Measurements from ENCODE around the gene GRID1.

The GRID1 gene

DNA sequence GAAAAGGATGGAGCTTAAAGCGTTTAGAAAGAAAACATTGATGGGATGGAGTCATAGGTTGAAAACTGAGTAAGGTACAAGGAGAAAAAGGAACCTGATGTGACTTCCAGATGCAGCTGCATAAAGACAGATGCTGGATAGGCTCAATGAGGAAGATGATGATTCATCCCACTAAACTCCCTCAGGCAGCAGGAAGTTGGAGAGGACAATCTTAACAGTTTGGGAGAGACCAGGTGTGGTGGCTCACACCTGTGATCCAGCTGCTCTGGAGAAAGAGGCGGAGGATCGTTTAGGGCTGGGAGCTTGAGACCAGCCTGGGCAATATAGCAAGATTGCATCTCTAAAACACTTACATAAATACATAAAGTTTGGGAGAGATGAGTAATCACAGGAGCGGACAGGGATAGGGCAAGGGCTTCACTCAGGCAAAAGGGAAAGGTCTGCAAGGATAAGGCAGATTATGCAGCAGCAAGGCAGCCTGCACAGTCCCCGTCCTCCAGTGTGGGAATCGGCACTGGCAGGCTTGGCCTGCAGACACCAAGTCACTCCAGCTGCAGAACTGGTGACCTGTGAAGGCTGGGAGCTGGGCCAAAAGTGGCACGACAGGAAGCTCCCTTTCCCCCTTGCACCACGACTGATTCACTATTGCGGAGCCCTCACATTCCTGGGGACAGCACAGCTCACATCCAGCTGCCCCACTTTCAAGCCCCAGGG, 438.5 kb downstream of the GRID1 start:
- no peak for DNase-seq (ENCODE audit: low spot score in 2 of 2)
- H3K4me3 ChIP-seq: no peak overlapping the region
- in situ Hi-C loops (cut with MboI; ENCODE audit: low sequenced_read_pairs): no loop called here
- no peaks in the 10 kb centered on the region for H3K4me1 ChIP-seq
- no peaks in the 10 kb centered on the region for H3K9me3 ChIP-seq
- no peaks in the 10 kb centered on the region for H3K27me3 ChIP-seq (ENCODE audit: low read depth)
- no peaks in the 10 kb centered on the region for H3K36me3 ChIP-seq (replicated peaks)

DNA sequence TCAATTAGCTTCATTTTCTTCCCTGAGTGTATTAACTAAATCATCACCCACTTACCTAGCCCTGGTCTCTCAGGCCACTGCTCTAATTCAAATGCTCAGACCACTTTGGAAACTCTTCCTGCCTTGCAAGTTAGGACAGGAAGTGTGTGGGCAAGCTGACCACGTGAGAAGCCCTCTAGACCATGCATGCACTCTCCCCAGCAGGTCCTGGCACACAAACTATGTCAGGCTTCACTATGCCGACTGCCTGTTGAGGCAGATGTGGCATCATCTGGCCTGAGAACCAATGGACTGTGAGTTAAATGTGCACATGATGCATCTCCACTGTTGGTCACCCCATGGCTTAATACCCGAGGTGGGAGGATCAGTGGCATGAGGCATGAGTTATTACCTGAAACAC, 439.6 kb downstream of the GRID1 start:
- no peaks in the 10 kb centered on the region for H3K36me3 ChIP-seq (replicated peaks)
- DNase-seq (ENCODE audit: low spot score in 2 of 2): no peak
- H3K4me3 ChIP-seq: no peak overlapping the region
- H3K4me1 ChIP-seq: no peaks in the 10 kb centered on the region
- in situ Hi-C loops (cut with MboI; ENCODE audit: low sequenced_read_pairs): no loop called here
- H3K27me3 ChIP-seq (ENCODE audit: low read depth): no peaks in the 10 kb centered on the region
- H3K9me3 ChIP-seq: no peaks in the 10 kb centered on the region

DNA sequence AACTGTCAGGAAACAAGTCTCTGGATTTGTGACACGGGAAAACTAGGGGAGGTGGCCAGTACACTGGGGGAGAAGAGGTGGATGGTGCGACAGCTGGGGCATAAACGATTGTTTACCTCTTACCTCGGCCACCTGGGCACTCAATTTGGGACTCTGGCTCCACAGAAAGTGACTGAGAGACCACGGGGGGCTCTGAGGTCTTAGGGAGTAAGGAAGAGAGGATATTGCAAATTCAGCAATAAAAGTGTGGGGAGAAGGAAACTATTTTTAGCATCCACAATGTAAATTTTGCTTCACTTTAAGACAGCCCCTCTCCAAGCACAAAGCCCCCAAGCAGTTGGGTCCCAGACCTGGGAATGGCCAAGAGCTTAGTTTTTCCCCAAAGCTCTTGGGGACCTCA, 440.5 kb downstream of the GRID1 start:
- Histone ChIP-seq H3K4me3 (no peak overlapping the region), H3K36me3 (replicated peaks) (no peaks in the 10 kb centered on the region), H3K4me1 (no peaks in the 10 kb centered on the region), H3K27me3 (ENCODE audit: low read depth) (no peaks in the 10 kb centered on the region), H3K9me3 (no peaks in the 10 kb centered on the region)
- DNase-seq (ENCODE audit: low spot score in 2 of 2): no peak
- in situ Hi-C loops (cut with MboI; ENCODE audit: low sequenced_read_pairs): no loop called here

DNA sequence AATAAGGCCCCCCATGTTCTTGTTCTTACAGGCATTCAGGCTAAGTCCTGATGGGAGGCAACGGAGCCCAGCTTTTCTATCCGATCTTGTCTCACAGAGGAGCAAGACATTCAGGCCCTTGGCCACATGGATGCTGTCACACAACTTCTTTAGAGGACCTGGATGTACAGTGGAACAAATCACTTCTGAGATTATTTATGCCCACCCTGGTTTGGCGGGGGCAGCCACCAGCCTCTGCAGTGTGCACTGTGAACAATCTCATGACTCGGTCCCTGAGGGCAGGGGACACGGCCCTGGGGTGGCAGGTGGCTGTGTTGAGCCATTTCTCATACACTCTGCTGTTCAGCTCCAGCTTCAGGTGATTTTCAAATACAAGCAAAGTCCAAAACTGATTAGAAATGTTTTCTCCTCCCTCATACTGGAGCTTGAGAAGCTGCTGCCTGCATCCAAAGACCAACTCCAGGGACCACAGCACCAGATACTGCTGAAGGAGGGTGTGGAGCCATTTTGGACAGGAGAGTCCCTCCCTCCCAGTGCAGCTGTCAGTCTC, 441.3 kb downstream of the GRID1 start:
- H3K4me3 ChIP-seq: no peak overlapping the region
- no peaks in the 10 kb centered on the region for H3K27me3 ChIP-seq (ENCODE audit: low read depth)
- no peaks in the 10 kb centered on the region for H3K9me3 ChIP-seq
- in situ Hi-C loops (cut with MboI; ENCODE audit: low sequenced_read_pairs): no loop called here
- no peak for DNase-seq (ENCODE audit: low spot score in 2 of 2)
- no peaks in the 10 kb centered on the region for H3K4me1 ChIP-seq
- no peaks in the 10 kb centered on the region for H3K36me3 ChIP-seq (replicated peaks)

DNA sequence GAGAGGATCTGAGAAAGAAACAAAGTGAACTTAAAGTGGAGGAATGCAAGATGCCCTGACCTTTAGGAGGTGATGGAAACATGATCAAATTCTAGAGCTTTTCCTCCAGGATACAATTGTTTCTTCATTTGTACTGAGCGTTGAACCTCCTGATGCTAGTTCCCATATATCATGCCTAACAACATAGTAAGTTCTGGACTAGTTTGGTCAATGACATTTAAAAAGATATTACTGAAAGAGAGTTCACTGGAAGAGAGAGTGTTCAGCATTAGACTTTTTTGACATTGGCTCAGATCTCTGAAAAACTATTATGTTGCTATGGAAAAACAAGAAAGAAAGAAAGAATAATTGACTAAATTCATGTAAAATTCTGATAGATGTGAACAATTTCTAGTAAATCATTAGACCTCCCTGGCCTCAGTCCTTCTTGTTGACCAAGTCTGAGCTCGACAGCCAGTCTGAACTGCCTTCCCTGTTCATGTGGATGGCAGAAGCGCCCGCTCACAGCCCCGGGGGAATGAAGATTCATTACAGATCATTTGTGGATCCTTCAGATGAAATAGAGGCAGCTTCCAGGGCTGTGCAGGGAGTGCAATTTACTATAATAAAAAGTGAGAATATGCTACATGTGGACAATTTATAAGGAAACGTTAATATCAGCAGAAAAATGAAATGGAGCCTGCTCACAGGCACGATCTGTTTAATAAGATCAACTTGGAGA, 442.1 kb downstream of the GRID1 start:
- in situ Hi-C loops (cut with MboI; ENCODE audit: low sequenced_read_pairs): no loop called here
- DNase-seq (ENCODE audit: low spot score in 2 of 2): no peak
- no peaks in the 10 kb centered on the region for H3K4me1 ChIP-seq

DNA sequence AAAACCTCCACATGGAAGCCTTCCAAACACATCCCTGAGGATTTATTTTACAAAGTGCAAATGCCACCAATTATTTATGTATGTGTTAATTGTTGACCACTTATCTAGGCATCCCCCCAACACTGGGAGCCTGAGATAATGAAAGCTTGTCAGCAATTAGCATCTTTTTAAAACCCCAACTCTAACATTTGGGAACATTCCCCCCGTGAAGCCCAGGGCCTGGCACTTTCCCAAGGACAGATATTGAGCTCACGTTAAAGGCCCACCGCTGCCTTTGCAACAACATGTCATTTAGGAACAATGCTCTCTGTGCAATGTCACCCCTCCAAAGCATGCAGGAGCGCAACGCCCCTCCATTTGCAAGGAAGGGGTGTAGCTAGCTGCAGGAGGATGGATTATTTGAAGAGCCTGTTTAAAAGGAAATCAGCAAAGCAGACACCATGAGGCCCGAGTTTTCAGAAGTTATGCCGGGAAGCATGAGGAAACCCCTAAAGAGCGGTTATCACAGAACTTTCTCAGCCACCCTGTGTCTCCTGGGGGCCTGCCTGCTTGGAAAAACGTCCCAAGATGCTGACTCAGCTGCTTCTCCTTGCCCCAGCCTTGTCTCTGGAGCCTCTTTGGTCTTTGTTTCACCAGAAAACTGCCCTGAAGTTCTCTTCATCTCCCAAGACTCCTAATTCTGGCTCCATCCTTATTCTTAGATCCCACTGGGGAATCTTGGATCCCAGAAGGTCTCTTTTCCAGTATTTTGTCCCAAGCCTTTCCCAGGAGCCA, 444.1 kb downstream of the GRID1 start:
- no peaks in the 10 kb centered on the region for H3K36me3 ChIP-seq (replicated peaks)
- H3K4me1 ChIP-seq: no peaks in the 10 kb centered on the region
- no peaks in the 10 kb centered on the region for H3K27me3 ChIP-seq (ENCODE audit: low read depth)
- H3K9me3 ChIP-seq: no peaks in the 10 kb centered on the region
- in situ Hi-C loops (cut with MboI; ENCODE audit: low sequenced_read_pairs): no loop called here
- H3K4me3 ChIP-seq: no peak overlapping the region
- no peak for DNase-seq (ENCODE audit: low spot score in 2 of 2)

More for the DNA sequence above, 442.1 kb downstream of the GRID1 start:
- Histone ChIP-seq H3K4me3 (no peak overlapping the region), H3K9me3 (no peaks in the 10 kb centered on the region), H3K27me3 (ENCODE audit: low read depth) (no peaks in the 10 kb centered on the region), H3K36me3 (replicated peaks) (no peaks in the 10 kb centered on the region)

DNA sequence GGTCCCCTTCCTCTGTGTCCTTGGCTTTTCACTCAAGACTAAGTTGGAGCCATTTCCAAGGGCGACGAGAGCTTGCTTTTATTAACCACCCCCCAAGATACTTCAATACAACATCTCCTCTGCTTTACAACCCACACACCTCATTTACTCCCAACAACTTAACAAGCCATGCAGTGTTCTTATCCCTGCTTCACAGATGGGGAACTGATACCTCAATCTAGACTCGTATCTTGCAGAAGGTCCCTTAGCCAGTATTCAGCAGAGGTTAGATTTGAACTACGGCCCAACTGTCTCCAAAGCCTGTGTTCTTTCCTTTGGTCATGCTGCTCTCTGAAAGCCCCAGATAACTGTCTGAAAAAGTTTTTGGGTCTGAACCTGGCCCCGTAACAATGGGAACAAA, 444.8 kb downstream of the GRID1 start:
- Histone ChIP-seq H3K36me3 (replicated peaks) (no peaks in the 10 kb centered on the region), H3K9me3 (no peaks in the 10 kb centered on the region), H3K4me1 (no peaks in the 10 kb centered on the region), H3K4me3 (no peak overlapping the region), H3K27me3 (ENCODE audit: low read depth) (no peaks in the 10 kb centered on the region)
- no peak for DNase-seq (ENCODE audit: low spot score in 2 of 2)
- in situ Hi-C loops (cut with MboI; ENCODE audit: low sequenced_read_pairs): no loop called here

DNA sequence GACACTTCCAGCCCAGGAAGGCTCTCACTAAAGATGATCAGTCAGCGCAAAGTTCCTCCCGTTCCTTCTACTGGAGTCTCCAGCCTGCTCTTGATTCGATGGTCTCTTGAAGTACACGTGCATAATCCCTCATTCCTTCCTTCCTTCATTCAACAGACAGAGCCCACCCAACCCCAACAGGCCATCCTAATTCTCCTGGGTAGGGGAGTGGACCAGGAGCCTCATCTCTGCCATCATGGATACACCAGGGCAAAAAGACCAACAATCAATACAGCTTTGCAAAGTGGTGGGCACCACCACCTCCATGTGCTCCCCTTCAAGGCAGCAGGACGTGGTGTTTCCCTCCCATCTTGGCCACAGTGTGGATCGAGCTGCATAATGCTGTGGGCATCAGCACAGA, 446.3 kb downstream of the GRID1 start:
- DNase-seq (ENCODE audit: low spot score in 2 of 2): no peak
- Histone ChIP-seq H3K9me3 (no peaks in the 10 kb centered on the region), H3K4me3 (no peak overlapping the region), H3K4me1 (no peaks in the 10 kb centered on the region), H3K27me3 (ENCODE audit: low read depth) (no peaks in the 10 kb centered on the region), H3K36me3 (replicated peaks) (no peaks in the 10 kb centered on the region)
- in situ Hi-C loops (cut with MboI; ENCODE audit: low sequenced_read_pairs): no loop called here

DNA sequence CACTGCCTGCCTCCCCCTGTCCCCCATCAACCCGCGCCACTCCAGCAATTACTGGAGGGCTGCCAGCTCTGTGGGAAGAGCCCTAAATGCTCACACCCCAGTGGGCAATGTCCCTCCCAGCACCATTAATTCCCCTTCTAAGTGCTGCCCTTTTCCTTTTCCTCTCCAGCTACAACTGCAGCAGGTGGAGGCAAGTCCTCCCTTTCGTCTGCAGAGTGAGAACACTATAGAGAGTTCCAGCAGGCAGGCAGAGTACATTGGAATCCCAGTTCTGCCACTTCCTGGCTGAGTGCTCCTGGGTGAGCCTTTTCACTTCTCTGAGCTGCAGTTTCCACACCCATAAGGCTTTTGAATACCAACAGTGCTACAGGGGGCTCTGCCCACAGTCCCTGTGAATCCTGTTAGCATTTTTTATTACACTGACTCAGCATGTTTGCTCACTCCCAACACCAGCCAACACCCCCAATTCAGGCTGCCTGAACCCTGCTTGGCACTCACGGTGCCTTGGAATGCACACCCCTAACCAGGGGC, 447.0 kb downstream of the GRID1 start:
- Histone ChIP-seq H3K27me3 (ENCODE audit: low read depth) (no peaks in the 10 kb centered on the region), H3K4me1 (no peaks in the 10 kb centered on the region), H3K4me3 (no peak overlapping the region), H3K36me3 (replicated peaks) (no peaks in the 10 kb centered on the region), H3K9me3 (no peaks in the 10 kb centered on the region)
- in situ Hi-C loops (cut with MboI; ENCODE audit: low sequenced_read_pairs): no loop called here
- DNase-seq (ENCODE audit: low spot score in 2 of 2): no peak

DNA sequence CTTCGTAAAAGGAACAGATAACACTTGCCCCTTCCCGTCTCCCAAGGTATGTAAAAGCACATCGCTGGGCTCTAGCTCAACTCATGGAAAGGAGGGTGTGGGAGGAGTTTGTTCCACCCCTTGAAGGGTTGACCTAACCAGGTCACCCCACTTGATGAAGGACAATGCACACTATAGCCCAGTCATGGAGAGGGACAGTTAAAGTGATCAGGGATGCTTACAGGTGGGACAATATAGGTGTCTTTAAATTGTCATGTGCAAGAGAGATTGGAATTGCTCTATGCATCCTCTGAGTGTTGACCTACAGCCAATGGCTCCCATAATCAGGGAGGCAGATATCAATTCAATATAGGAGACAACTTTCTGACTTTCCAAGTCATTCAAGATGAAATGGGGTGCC, 448.2 kb downstream of the GRID1 start:
- no peaks in the 10 kb centered on the region for H3K4me1 ChIP-seq
- H3K27me3 ChIP-seq (ENCODE audit: low read depth): no peaks in the 10 kb centered on the region
- no peak for DNase-seq (ENCODE audit: low spot score in 2 of 2)
- in situ Hi-C loops (cut with MboI; ENCODE audit: low sequenced_read_pairs): no loop called here
- H3K9me3 ChIP-seq: no peaks in the 10 kb centered on the region
- H3K36me3 ChIP-seq (replicated peaks): no peaks in the 10 kb centered on the region
- H3K4me3 ChIP-seq: no peak overlapping the region

DNA sequence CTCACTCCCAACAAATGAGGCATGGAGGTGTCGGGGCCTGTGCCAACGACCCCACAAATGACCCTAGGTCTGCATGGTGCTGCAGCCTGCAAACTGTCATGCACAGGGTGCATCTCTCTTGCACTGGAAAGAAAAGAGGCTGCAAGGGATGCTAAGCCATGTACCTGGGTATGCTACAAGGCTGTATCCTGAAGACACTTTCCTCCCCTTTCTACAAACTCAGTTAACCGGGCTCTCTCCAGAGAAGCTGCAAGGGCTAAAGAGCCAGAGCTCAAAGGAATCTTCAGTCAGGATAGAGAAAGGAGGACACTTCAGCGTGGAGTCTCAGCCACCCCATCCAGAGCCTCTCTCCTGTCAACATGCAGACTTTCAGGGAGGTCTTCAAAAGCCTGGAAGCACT, 449.0 kb downstream of the GRID1 start:
- in situ Hi-C loops (cut with MboI; ENCODE audit: low sequenced_read_pairs): no loop called here
- Histone ChIP-seq H3K9me3 (no peaks in the 10 kb centered on the region), H3K4me1 (no peaks in the 10 kb centered on the region), H3K36me3 (replicated peaks) (no peaks in the 10 kb centered on the region), H3K27me3 (ENCODE audit: low read depth) (no peaks in the 10 kb centered on the region), H3K4me3 (no peak overlapping the region)
- DNase-seq (ENCODE audit: low spot score in 2 of 2): no peak

DNA sequence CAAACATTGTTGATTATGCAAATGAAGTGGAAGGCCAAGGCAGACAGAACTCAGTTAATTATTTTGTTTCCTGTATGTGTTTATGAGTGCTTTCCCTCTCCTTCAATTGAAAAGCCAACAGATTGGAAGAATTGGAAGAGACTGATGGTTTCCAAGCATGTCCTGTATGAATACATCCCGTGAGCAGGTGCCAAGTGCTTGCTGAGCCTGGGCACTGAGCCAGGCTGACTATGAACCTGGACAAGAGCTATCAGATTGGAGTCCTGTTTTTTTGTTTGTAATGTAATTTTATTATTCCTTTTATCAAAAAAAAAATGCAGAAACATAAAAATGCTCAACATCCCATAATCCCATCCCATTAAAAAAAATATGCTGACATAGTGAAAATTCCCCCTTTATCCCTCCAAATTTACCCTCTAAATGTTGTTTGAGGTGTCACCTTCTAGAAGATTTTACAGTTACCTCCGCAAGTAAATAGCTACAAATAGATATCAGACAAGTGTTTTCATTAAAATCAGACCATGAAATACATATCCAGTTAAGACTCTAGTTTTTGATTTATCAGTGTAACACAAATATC, 449.5 kb downstream of the GRID1 start:
- in situ Hi-C loops (cut with MboI; ENCODE audit: low sequenced_read_pairs): no loop called here
- Histone ChIP-seq H3K36me3 (replicated peaks) (no peaks in the 10 kb centered on the region), H3K9me3 (no peaks in the 10 kb centered on the region), H3K27me3 (ENCODE audit: low read depth) (no peaks in the 10 kb centered on the region), H3K4me1 (no peaks in the 10 kb centered on the region), H3K4me3 (no peak overlapping the region)
- DNase-seq (ENCODE audit: low spot score in 2 of 2): no peak

DNA sequence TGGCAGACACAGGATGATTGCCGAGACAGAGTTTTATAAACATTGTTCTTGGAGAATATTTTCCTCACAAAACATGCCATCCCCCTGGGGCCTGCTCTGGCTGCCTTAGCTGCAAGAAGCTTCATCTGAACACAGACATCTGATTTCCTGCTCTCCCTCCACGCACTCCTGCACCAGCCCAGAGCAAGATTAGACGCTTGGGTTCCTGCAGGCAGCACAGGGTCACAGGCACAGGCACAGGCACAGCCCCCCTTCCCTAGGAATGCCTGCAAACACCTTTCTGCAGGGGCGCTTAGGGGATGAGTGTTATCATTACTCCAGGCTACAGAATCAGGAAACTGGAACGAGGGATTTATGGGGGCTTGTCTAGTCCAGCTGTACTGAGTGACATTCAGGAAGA, 450.3 kb downstream of the GRID1 start:
- no peaks in the 10 kb centered on the region for H3K27me3 ChIP-seq (ENCODE audit: low read depth)
- no peaks in the 10 kb centered on the region for H3K9me3 ChIP-seq
- in situ Hi-C loops (cut with MboI; ENCODE audit: low sequenced_read_pairs): no loop called here
- no peaks in the 10 kb centered on the region for H3K4me1 ChIP-seq
- H3K4me3 ChIP-seq: no peak overlapping the region
- no peak for DNase-seq (ENCODE audit: low spot score in 2 of 2)
- no peaks in the 10 kb centered on the region for H3K36me3 ChIP-seq (replicated peaks)
